IgD-negative memory B cell (primary cell): Measurements from ENCODE around the gene LHPP. TPM values are rescaled to one million over a fixed set of nuclear protein-coding genes. Genes with fewer than 3 reads are reported as not detected.

Source experiments
- H3K27ac Mint-ChIP-seq, 3 donors: one replicate each; pipeline ENCODE4 v1.8.0; 2020 to 2022; ENCODE audit warnings: mild to moderate bottlenecking in 3 of 3, mixed read lengths in 3 of 3, moderate library complexity in 1 of 3
- H3K27me3 Mint-ChIP-seq: one replicate; pipeline ENCODE4 v1.8.0; 2021; ENCODE audit warnings: mixed read lengths
- H3K36me3 Mint-ChIP-seq: one replicate; pipeline ENCODE4 v1.8.0; 2020; ENCODE audit warnings: mild to moderate bottlenecking, mixed read lengths
- H3K4me1 Mint-ChIP-seq, 3 donors: one replicate each; pipeline ENCODE4 v1.8.0; 2020 to 2022; ENCODE audit warnings: mixed read lengths in 3 of 3, mild to moderate bottlenecking in 1 of 3
- H3K4me3 Mint-ChIP-seq, 4 donors: one replicate each; pipeline ENCODE4 v1.8.0; 2020 to 2022; ENCODE audit warnings: mild to moderate bottlenecking in 4 of 4, mixed read lengths in 4 of 4, moderate library complexity in 3 of 4
- H3K9me3 Mint-ChIP-seq, 3 donors: one replicate each; pipeline ENCODE4 v1.8.0; 2020 to 2021; ENCODE audit warnings: mixed read lengths in 3 of 3, mild to moderate bottlenecking in 1 of 3
- polyA plus RNA-seq: library from polyadenylated mRNA; unstranded; fragments of 300-500 nt; fragmentation: Illumina TruSeq; gene quantifications from one replicate; pipeline ENCODE4 v1.2.3, GENCODE V29; 2021

The LHPP gene
- polyA plus RNA-seq, 1 donor from 2014 or later, result 52.0 TPM

DNA sequence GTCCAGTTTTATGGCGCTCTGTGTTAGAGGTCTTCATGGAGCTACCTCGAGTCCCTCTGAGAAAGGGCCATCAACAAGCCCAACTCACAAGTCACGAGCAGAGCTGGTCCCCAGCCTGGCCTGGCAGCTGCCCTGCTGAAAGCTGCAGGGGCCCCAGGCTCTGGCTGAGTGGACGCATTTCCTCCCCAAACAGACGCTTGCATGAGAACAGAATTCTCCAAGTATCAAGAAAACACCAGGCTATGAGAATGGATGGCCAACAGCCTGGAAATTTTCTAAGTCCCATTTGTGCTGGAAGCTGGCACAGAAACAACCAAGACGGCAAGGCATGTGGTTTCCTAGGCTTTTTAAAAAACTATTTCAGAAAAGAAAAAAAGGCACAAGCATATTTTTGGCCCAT is 167.8 kb downstream of the LHPP start:
- peak overlapping the region in 3 of 4 donors; percentile 78 to 89 (median 85) for H3K4me3 Mint-ChIP-seq
- peak overlapping the region; percentile 94 to 98 (median 97) for H3K27ac Mint-ChIP-seq
- H3K9me3 Mint-ChIP-seq, result no peaks in the 10 kb centered on the region
- peaks cover 46 to 56% (median 51%) of the 10 kb centered on the region in 3 donors for H3K4me1 Mint-ChIP-seq
- no peaks in the 10 kb centered on the region for H3K27me3 Mint-ChIP-seq
- peaks cover under 1% of the 10 kb centered on the region for H3K36me3 Mint-ChIP-seq

GRCh38 chr10:124629842-124630241 is 168.2 kb downstream of the LHPP start:
- Mint-ChIP-seq H3K4me3 (peak overlapping the region in 3 of 4 donors; percentile 3 to 85 (median 78)), H3K4me1 (peaks cover 46 to 57% (median 50%) of the 10 kb centered on the region in 3 donors), H3K36me3 (peaks cover 4% of the 10 kb centered on the region), H3K27ac (peak overlapping the region; percentile 94 to 98 (median 97)), H3K27me3 (no peaks in the 10 kb centered on the region), H3K9me3 (peaks cover 0 to 2% (median 0%) of the 10 kb centered on the region in 3 donors)

- Mint-ChIP-seq H3K27ac (peak overlapping the region; percentile 83 to 98 (median 97)), H3K27me3 (no peaks in the 10 kb centered on the region), H3K4me1 (peaks cover 43 to 52% (median 46%) of the 10 kb centered on the region in 3 donors), H3K4me3 (no peak overlapping the region), H3K9me3 (peaks cover 0 to 2% (median 0%) of the 10 kb centered on the region in 3 donors), H3K36me3 (peaks cover 4% of the 10 kb centered on the region)
These were observed 168.9 kb downstream of the LHPP start for GRCh38 chr10:124630551-124630950.

DNA sequence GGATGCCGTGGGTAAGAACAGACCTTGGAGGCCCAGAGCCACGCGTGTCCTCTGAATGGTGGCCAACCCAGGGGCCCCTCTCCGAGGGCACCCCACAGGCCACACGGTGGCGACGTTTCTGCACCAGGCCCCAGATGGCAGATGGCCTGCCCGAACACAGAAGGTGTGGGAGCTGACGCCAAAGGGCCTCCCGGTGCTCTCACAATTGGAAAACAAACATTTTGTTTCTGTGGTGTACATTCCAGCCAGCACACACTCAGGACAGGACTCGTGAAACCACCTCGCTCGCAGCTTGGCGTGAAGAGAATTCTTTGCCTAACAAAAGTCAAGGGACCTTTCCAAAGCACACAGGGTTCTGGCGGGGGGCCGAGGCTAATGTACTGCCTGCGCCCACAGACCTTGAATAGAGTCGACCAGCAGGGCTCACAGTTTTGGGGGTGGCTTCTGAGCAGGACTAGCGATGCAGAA is 170.5 kb downstream of the LHPP start:
- H3K27me3 Mint-ChIP-seq, result no peaks in the 10 kb centered on the region
- peak overlapping the region in 2 of 4 donors; percentile 45 to 72 for H3K4me3 Mint-ChIP-seq
- peaks cover 44 to 54% (median 52%) of the 10 kb centered on the region in 3 donors for H3K4me1 Mint-ChIP-seq
- H3K9me3 Mint-ChIP-seq, result peaks cover 0 to 2% (median 0%) of the 10 kb centered on the region in 3 donors
- H3K27ac Mint-ChIP-seq, result peak overlapping the region; percentile 87 to 98 (median 94)
- H3K36me3 Mint-ChIP-seq, result peaks cover 7% of the 10 kb centered on the region

DNA sequence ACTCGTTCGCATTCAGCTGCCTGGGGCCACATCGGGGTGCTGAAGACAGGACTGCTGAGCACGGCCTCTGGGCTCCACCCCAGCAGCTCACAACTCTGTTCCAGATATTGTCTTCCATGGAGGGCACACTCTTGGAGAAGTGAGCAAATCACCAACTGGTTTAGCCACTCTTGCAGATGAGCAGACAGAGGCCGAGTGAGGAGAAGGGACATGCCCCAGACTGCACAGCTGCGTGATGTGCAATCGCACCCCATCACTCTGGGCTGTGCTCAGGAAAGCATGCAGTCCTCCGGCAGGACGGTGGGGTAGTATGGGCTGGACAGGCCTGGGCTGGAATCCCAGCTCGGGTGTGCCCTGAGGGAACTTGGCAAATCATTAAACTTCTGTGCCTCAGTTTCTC is 170.9 kb downstream of the LHPP start:
- Mint-ChIP-seq H3K27ac (peak overlapping the region; percentile 10 to 98 (median 94)), H3K27me3 (no peaks in the 10 kb centered on the region), H3K9me3 (peaks cover 0 to 2% (median 0%) of the 10 kb centered on the region in 3 donors), H3K4me1 (peaks cover 48 to 54% (median 52%) of the 10 kb centered on the region in 3 donors), H3K4me3 (peak overlapping the region in 2 of 4 donors; percentile 45 to 72), H3K36me3 (peaks cover 7% of the 10 kb centered on the region)

GRCh38 chr10:124636271-124636995 is 174.8 kb downstream of the LHPP start:
- Mint-ChIP-seq H3K4me1 (peaks cover 49 to 60% (median 59%) of the 10 kb centered on the region in 3 donors), H3K4me3 (peak overlapping the region; percentile 69 to 91 (median 84)), H3K27ac (peak overlapping the region; percentile 94 to 97 (median 95)), H3K27me3 (peaks cover 3% of the 10 kb centered on the region), H3K36me3 (peaks cover 7% of the 10 kb centered on the region), H3K9me3 (peaks cover 0 to 2% (median 0%) of the 10 kb centered on the region in 3 donors)

DNA sequence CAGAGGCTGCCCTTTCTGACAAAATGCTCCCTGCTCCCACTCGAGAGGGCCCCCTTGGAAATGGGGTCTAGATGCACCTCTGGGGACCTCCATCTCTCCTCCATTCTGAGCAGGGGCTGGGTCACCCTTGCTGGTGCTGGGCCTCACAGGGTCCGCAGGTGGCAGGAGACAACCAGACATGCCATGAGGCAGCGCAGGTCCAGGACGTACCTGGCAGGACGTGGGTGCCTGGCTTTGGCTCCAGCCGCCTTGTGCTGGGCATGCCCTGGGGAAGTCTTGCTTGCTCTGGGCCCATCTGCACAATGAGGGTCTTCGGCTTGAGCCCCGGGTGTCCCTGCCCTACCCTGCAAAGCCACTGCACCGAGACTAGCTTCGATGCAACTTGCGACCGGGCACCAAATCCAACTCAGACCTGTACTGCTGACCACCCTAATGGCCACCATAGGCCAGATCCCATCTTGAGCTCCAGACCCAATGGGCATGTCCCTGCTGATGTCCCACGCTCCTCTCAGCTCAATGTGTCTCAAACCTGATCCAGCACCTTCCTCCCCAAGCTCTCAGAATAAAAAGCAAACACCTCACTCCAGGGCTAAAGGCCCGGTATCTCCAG is 175.6 kb downstream of the LHPP start:
- H3K4me3 Mint-ChIP-seq, result peak overlapping the region; percentile 53 to 91 (median 75)
- H3K27me3 Mint-ChIP-seq, result peaks cover 3% of the 10 kb centered on the region
- peaks cover 0 to 2% (median 0%) of the 10 kb centered on the region in 3 donors for H3K9me3 Mint-ChIP-seq
- H3K4me1 Mint-ChIP-seq, result peaks cover 55 to 67% (median 65%) of the 10 kb centered on the region in 3 donors
- H3K27ac Mint-ChIP-seq, result peak overlapping the region; percentile 94 to 97 (median 95)
- H3K36me3 Mint-ChIP-seq, result peaks cover 7% of the 10 kb centered on the region

DNA sequence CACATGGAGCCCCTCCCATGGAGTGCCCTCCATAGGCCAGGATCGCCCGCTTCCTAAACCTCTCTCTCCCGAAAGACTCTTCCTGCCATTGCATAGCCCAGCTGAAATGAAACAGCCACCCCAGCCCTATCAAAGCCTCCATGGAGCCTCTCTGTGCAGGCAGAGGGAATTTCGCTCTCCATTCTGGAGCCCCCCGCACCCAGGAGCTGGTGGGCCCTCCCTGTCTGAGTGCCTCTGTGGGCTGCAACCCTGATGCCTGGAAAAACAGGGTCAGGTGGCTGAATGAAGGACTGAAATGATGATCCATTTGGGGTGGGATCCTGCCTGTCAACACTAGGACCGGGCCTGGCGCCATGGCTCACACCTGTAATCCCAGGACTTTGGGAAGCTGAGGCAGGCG is 176.1 kb downstream of the LHPP start:
- H3K9me3 Mint-ChIP-seq, result peaks cover 0 to 2% (median 0%) of the 10 kb centered on the region in 3 donors
- peaks cover 56 to 69% (median 67%) of the 10 kb centered on the region in 3 donors for H3K4me1 Mint-ChIP-seq

DNA sequence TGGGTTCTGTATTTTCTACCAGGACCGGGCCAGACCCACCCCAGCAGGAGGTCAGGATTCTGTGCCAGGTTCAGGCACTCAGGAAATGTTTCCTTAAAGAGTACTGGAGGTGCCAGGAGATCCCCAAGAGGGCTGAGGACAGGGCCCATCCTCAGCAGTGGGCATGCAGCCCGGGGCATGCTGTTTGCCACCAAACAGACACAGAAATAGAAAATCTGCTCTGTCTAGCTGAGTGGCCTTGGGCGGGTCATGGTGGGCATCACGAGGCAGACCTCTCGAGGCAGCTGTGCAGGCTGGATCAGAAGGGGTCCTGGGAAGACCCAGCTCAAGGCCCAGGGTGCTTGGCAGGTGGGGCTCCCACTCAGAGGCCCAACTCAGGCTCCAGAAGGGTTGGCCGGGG is 177.6 kb downstream of the LHPP start:
- H3K4me3 Mint-ChIP-seq, result peak overlapping the region in 3 of 4 donors; percentile 74 to 86 (median 76)
- peaks cover 50 to 71% (median 59%) of the 10 kb centered on the region in 3 donors for H3K4me1 Mint-ChIP-seq
- H3K27me3 Mint-ChIP-seq, result peaks cover 3% of the 10 kb centered on the region
- H3K36me3 Mint-ChIP-seq, result peaks cover 7% of the 10 kb centered on the region
- H3K27ac Mint-ChIP-seq, result peak overlapping the region; percentile 94 to 98 (median 97)
- H3K9me3 Mint-ChIP-seq, result peaks cover 0 to 2% (median 0%) of the 10 kb centered on the region in 3 donors

More for the DNA sequence above, 176.1 kb downstream of the LHPP start:
- Mint-ChIP-seq H3K27ac (peak overlapping the region; percentile 94 to 97 (median 95)), H3K4me3 (peak overlapping the region in 3 of 4 donors; percentile 37 to 81 (median 53)), H3K27me3 (peaks cover 3% of the 10 kb centered on the region), H3K36me3 (peaks cover 7% of the 10 kb centered on the region)

DNA sequence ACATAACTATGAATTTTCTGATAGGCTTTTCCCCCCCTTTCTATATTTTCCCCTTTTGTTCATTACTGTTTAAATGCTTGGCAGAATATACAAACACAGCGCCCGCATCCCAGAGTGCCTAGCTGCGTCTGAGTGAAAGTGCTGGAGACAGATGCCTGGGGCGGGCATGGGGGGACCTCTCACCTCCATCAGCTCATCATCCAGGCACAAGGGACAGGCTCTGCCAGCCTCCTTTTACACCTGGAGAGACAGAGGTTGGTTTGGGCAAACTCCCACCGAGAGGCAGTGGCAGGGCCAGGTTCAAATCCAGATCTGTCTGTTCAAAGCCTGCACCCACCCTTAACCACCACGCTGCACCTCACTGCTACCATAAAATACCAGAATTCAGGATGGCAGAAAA is 178.0 kb downstream of the LHPP start:
- peaks cover 0 to under 1% (median 0%) of the 10 kb centered on the region in 3 donors for H3K9me3 Mint-ChIP-seq
- peaks cover 3% of the 10 kb centered on the region for H3K27me3 Mint-ChIP-seq
- H3K4me3 Mint-ChIP-seq, result peak overlapping the region in 2 of 4 donors; percentile 82 to 86
- H3K4me1 Mint-ChIP-seq, result peaks cover 50 to 73% (median 58%) of the 10 kb centered on the region in 3 donors
- H3K36me3 Mint-ChIP-seq, result peaks cover 4% of the 10 kb centered on the region
- peak overlapping the region in 2 of 3 donors; percentile 94 to 98 for H3K27ac Mint-ChIP-seq

GRCh38 chr10:124640056-124640455 is 178.4 kb downstream of the LHPP start:
- H3K36me3 Mint-ChIP-seq, result peaks cover 3% of the 10 kb centered on the region
- peaks cover 53 to 76% (median 58%) of the 10 kb centered on the region in 3 donors for H3K4me1 Mint-ChIP-seq
- peaks cover 3% of the 10 kb centered on the region for H3K27me3 Mint-ChIP-seq
- no peaks in the 10 kb centered on the region for H3K9me3 Mint-ChIP-seq
- peak overlapping the region in 2 of 4 donors; percentile 86 to 95 for H3K4me3 Mint-ChIP-seq
- peak overlapping the region; percentile 94 to 99 (median 98) for H3K27ac Mint-ChIP-seq

DNA sequence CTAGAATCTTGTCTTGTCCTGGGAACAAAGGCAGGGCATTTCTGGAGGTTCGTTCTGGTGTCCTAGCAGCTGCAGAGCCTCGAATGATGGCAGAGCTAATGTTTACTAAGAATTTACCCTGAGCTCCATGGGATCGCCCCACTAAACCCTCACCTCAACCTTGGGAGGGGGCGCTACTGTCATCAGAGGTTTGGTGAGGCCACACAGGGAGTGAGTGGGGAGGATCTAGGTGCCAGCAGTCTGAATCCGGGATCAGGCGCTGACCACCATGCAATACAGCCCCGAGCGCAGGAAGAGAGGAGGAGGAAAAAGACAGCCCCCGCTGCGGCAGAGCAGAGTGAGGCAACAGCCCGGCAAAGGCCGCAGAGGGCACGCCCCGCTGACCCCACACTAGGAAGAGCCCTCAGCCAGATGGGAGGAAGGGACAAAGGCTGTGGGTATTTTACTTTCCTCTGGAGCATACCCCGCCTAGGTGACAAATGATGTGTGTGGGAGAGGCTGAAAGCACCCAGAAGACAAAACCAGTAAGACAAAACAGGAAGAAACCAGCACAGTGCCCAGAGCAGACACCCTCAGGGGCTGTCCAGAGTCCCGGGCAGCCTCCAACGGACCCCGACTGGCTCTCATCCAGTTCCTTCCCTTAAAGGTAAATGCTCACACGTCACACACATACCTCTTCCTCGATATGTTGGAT is 179.1 kb downstream of the LHPP start:
- Mint-ChIP-seq H3K4me3 (peak overlapping the region; percentile 75 to 95 (median 85)), H3K27ac (peak overlapping the region; percentile 94 to 99 (median 98)), H3K36me3 (peaks cover 3% of the 10 kb centered on the region), H3K4me1 (peaks cover 57 to 80% (median 61%) of the 10 kb centered on the region in 3 donors), H3K9me3 (no peaks in the 10 kb centered on the region), H3K27me3 (peaks cover 3% of the 10 kb centered on the region)

- peaks cover 59 to 81% (median 60%) of the 10 kb centered on the region in 3 donors for H3K4me1 Mint-ChIP-seq
- peaks cover 3% of the 10 kb centered on the region for H3K27me3 Mint-ChIP-seq
- peak overlapping the region; percentile 75 to 95 (median 85) for H3K4me3 Mint-ChIP-seq
- no peaks in the 10 kb centered on the region for H3K9me3 Mint-ChIP-seq
- H3K27ac Mint-ChIP-seq, result peak overlapping the region; percentile 94 to 99 (median 98)
- peaks cover 3% of the 10 kb centered on the region for H3K36me3 Mint-ChIP-seq
These were observed 179.9 kb downstream of the LHPP start for GRCh38 chr10:124641282-124642087.
